Gastroesophageal sphincter (tissue), 3 donors: ENCODE data around the gene SCN7A.

Experiments used
- EP300 ChIP-seq: sonication (generic); formaldehyde crosslinking; IDR thresholded peaks from one replicate; pipeline ENCODE4 v1.6.1; 2017; ENCODE audit warnings: antibody characterized with exemption, mild to moderate bottlenecking
- POLR2A ChIP-seq, 2 donors: fragments of 450-650 bp; IDR thresholded peaks; one replicate each; pipeline ENCODE4 v1.6.1; 2017; ENCODE audit warnings: antibody characterized with exemption in 2 of 2, mild to moderate bottlenecking in 2 of 2, moderate library complexity in 1 of 2
- POLR2AphosphoS5 ChIP-seq: sonication (generic); formaldehyde crosslinking; IDR thresholded peaks from one replicate; pipeline ENCODE4 v1.6.1; 2017; ENCODE audit warnings: antibody characterized with exemption
- TF ChIP-seq, protein P1 (sequence below), 4 experiments: fragments of 200-600 bp in 2 of 4; fragments of 450-650 bp in 2 of 4; sonication (generic) in 1 of 4; IDR thresholded peaks; one replicate each; pipeline ENCODE4 v1.5.1; 2017 to 2019; ENCODE audit warnings: antibody characterized with exemption in 4 of 4, mild to moderate bottlenecking in 2 of 4, moderate library complexity in 2 of 4

DNA sequence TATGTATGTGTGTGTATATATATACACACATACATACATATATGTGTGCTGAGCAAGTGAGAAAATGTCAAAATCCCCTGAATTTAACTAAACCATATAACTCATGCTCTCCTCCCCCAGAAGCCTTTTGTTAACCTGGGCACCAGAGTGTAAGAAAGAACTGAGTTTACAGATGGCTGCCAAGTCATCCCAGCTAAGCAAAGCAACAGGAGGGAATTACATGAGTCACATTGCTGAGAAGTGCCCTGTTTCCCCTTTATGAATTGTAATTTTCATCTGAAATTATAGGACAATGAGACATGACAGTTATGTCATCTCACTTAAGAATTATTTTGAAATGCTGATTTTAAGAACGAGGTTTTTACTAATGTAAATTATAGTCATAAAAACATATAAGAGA, 29.9 kb downstream of the SCN7A start:
- TF ChIP-seq, protein P1, sequence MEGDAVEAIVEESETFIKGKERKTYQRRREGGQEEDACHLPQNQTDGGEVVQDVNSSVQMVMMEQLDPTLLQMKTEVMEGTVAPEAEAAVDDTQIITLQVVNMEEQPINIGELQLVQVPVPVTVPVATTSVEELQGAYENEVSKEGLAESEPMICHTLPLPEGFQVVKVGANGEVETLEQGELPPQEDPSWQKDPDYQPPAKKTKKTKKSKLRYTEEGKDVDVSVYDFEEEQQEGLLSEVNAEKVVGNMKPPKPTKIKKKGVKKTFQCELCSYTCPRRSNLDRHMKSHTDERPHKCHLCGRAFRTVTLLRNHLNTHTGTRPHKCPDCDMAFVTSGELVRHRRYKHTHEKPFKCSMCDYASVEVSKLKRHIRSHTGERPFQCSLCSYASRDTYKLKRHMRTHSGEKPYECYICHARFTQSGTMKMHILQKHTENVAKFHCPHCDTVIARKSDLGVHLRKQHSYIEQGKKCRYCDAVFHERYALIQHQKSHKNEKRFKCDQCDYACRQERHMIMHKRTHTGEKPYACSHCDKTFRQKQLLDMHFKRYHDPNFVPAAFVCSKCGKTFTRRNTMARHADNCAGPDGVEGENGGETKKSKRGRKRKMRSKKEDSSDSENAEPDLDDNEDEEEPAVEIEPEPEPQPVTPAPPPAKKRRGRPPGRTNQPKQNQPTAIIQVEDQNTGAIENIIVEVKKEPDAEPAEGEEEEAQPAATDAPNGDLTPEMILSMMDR (IDR thresholded peaks at IDR 0.05): no peak
- TF ChIP-seq POLR2A (IDR thresholded peaks at IDR 0.05): no peak
- no peak for TF ChIP-seq EP300
- no peak for TF ChIP-seq POLR2AphosphoS5
